OCI-LY3 (cell line): ENCODE data around the gene PLK4.

Source experiments
- CTCF ChIP-seq: fragments of 200-600, 300-600 bp; sonication (generic); IDR thresholded peaks from 2 replicates; pipeline ENCODE4 v1.5.1; 2014; ENCODE audit warnings: antibody characterized with exemption, low read length, low read depth
- EZH2phosphoT487 ChIP-seq: fragments of 200-600 bp; shearing (Covaris generic); IDR thresholded peaks from 2 replicates; pipeline ENCODE4 v1.6.1; 2018; ENCODE audit warnings: antibody characterized with exemption, mixed run types, low read depth

DNA sequence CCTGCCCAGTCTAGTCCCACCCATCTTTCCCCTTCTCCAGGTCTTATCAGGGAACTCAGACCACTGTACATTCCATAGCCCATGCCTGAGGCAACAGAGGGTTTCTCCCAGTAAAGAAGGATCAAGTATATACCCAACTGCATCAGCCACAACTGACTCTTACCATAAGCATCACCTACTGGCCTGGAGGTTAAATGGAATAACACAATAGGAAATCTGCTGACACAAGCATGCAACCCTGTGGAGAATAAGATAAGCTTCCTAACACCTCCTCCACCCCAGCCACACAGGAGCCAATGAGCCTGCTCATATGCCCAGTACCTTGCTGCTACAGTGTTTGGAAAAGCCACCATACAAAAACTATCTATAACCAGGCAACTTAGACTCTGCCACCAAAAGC, 34.6 kb upstream of the PLK4 start:
- TF ChIP-seq CTCF (no peak), EZH2phosphoT487 (no peak)
